ENCODE results near the gene AKAP1. TPM values are rescaled to one million over a fixed set of nuclear protein-coding genes. Genes with fewer than 3 reads are reported as not detected.
A peak's percentile ranks its signal among the peaks of the same experiment; 100 is the strongest.

Gene AKAP1, protein sequence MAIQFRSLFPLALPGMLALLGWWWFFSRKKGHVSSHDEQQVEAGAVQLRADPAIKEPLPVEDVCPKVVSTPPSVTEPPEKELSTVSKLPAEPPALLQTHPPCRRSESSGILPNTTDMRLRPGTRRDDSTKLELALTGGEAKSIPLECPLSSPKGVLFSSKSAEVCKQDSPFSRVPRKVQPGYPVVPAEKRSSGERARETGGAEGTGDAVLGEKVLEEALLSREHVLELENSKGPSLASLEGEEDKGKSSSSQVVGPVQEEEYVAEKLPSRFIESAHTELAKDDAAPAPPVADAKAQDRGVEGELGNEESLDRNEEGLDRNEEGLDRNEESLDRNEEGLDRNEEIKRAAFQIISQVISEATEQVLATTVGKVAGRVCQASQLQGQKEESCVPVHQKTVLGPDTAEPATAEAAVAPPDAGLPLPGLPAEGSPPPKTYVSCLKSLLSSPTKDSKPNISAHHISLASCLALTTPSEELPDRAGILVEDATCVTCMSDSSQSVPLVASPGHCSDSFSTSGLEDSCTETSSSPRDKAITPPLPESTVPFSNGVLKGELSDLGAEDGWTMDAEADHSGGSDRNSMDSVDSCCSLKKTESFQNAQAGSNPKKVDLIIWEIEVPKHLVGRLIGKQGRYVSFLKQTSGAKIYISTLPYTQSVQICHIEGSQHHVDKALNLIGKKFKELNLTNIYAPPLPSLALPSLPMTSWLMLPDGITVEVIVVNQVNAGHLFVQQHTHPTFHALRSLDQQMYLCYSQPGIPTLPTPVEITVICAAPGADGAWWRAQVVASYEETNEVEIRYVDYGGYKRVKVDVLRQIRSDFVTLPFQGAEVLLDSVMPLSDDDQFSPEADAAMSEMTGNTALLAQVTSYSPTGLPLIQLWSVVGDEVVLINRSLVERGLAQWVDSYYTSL
- 49.1 TPM for total RNA-seq
- long read RNA-seq, transcript AKAP1-202 (11 exons, 3,970 nt), result major isoform, 18 of 74 reads
- long read RNA-seq, partial matches to known transcripts, result 44 of 74 reads
- long read RNA-seq, other reads (novel, unspliced or antisense), result 12 of 74 reads

DNA sequence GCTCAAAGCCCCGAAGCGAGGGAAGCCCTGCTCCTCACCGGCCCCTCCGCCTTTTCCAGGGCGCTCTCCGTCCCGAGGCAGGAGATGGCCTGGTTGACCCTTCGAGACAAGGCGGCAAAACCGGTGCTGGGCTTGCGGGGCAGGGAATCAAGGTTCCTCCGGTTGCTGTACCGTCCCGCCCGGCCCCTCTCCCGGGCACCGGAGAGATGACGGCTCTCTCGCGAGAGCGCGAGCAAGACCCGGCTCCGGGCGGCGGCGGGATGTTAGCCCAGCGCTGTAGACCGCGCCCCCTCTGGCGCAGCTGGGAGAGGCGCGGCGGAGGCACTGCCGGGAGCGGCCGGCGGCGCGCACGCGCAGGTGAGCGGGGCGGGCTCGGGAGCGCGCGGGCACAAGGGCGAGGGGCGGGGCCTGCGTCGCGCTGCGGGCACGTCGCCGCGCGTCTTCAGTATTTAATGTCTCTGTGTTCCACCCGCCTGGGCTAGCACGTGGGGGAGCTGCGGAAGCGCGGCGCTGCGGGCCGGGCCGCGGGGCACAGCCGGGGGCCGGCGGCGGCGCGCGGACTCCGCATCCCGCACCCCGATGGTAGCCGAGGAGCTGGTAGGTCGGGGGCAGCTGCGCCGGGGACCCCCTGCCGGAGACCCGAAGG, at the start of gene AKAP1:
Gene AKAP1, plus strand, starts transcription at position 445 of the 646 bp plus-strand sequence. CDS start 20,219 bp downstream, outside the sequence.
- peak; percentile 99 for DNase-seq (ENCODE audit: low spot score)

DNA sequence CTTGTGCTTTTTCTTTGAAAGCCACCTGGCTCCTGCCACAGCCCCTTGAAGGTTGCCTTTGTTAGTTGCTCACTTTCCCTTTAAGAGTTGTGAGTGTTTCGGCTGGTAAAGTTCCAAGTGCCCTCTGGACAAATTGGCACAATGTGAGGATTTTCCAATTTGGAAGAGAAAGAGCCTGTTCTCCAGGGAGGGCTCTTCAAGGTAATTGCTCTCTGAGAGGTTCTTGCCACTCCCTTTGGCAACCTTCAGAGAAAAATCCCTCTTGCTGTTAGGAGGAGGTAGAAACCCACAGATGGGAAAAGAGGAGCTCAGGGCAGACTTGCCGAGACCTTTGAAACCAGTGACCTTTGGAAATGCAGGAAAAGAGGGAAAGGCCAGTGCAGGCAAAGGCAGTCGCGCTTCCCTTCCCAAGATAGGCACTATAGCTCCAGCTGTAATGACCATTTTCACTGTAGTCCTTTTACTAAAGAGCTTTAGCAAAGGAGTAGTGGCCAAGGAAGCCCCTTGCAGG, 49.0 kb upstream of the AKAP1 start:
- no peak for DNase-seq (ENCODE audit: low spot score)

DNA sequence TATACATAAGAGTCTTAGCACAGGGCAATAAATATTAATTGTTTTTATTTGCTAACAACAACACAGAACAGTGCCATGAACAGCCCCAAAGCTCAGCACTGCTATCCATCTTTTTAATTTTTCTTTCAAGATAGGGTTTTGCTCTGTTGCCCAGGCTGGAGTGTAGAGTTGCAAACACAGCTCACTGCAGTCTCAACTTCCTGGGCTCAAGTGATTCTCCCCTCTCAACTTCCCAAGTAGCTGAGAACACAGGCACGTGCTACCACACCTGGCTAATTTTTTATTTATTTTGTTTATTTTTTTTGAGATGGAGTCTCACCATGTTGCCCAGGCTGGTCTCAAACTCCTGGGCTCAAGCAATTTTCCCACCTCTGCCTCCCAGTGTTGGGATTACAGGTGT, 47.6 kb upstream of the AKAP1 start:
- no peak for DNase-seq (ENCODE audit: low spot score)

DNA sequence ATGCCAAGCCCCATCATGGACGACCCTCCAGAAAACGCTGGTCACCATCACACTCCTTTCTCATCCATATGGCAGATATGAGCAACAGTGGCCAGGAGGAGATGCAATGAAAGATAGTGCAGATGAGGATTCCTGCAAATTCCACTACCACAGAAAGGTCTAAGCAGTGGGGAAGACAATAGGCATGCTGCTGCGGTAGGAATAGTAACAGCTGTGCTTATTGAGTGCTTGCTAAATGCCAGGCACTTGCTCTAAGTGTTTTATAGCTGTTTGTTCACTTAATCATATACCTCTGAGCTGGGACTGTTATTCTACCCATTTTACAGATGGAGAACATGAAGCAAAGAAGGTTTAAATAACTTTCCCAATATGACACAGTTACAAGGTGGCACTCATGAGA, 46.6 kb upstream of the AKAP1 start:
- DNase-seq (ENCODE audit: low spot score), result no peak

DNA sequence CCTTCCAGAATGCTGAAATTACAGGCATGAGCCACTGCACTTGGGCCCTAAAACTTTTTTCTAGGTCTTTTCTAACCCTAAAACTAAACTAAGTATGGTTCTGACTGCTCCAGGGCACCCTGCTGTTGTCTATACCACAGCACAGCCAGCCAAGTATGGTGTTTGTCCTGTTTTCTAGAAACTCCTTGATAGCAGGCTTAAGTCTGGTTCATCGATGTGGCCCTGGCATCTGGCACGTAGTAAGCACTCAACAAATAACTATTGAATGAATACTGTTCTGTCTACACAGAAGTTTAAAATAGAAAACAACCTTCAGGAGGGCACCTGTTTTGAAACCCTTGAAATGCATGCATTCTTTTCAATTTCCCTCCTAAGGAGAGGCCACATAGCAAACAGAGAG, 44.5 kb upstream of the AKAP1 start:
- no peak for DNase-seq (ENCODE audit: low spot score)

DNA sequence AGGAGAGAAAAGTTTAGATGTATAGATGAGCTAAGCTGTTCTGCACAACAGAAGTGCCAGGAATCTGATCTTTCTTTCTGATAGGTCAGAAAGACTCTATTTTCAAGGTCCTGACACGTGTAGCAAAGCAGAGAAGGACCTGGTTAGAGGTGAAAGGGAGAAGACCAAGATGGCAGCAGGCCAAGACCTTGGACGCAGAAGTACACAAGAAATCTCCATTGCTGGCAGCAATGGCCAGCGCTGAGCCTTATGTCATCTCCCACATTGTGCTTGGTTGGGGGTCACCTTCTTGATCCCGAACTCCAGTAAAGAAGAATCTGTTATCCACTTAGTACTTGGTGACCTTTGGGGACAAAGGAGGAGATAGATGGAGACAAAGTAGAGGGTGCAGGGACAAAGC, 41.8 kb upstream of the AKAP1 start:
- no peak for DNase-seq (ENCODE audit: low spot score)

DNA sequence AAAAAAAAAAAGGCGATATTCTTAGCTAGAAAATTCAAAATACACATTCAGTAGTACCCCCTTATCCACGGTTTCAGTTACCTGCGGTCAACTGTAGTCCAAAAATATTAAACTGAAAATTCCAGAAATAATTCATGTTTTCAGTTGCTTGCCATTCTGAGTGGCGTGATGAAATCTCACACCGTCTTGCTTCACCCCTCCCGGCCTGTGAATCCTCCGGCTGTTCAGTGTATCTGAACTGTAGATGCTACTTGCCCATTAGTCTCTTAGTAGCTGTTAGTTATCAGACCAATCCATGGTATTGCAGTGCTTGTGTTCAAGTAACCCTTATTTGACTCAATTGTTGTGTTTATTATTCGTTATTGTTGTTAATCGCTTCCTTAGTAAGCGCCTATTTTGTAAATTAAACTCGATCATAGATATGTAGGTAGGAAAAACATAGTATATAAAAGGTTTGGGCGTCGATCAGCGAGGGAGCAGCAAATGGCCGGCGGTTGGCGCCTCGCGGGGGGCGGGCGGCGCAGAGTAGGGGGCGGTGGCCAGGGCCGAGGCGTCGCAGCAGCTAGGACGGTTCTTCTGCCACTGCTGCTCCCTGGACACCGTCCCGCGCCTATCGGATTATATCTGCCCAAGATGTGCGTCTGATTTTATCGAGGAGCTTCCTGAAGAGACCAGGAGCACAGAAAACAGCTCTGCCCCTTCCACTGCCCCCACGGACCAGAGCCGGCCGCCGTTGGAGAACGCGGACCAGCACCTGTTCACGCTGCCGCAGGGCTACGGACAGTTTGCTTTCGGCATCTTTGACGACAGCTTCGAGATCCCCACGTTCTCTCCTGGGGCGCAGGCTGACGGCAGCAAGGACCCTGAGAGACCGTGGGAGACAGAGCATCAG, 39.8 kb upstream of the AKAP1 start:
- DNase-seq (ENCODE audit: low spot score), result no peak

DNA sequence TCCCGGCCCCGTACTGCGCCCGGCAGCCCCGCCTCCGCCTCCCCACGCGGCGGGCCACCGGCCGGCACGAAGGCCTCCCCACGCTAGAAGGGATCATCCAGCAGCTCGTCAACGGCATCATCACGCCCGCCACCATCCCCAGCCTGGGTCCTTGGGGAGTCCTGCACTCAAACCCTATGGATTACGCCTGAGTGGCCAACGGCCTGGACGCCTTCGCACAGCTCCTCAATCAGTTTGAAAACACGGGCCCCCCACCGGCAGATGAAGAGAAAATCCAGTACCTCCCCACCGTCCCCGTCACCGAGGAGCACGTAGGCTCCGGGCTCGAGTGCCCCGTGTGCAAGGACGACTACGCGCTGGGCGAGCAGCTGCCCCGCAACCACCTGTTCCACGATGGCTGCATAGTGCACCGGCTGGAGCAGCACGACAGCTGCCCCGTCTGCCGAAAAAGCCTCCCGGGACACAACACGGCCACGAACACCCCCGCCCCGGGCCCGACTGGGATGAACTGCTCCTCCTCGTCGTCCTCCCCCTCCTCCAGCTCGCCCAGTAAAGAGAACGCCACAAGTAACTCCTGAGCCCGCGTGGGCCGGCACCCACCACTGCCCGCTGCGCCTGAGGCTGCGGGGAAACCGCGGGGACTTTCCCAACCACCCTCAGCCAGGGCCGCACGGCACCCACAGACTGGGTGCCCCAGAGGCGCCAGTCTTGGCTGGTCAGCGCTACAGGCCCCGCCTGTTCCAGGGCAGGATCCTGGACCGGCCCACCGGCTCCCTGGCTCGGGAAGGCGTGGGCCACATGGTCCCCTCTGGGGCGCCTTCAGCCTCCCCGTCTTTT, 39.0 kb upstream of the AKAP1 start:
- no peak for DNase-seq (ENCODE audit: low spot score)

DNA sequence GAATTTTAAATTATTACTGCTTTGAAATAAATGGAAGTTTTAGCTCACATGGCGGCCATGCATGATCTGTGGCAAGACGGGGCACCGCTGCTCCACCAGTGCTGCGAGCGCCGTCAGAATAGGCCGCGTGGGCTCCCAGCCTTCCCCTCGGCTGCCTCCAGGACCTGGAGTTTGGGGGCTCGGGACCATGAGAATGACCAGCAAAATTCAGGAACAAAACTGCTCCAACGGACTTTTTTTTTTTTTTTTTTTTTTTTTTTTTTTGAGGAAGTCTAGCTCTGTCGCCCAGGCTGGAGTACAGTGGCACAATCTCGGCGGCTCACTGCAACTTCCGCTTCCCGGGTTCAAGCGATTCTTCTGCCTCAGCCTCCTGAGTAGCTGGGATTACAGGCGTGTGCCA, 38.3 kb upstream of the AKAP1 start:
- DNase-seq (ENCODE audit: low spot score), result no peak

DNA sequence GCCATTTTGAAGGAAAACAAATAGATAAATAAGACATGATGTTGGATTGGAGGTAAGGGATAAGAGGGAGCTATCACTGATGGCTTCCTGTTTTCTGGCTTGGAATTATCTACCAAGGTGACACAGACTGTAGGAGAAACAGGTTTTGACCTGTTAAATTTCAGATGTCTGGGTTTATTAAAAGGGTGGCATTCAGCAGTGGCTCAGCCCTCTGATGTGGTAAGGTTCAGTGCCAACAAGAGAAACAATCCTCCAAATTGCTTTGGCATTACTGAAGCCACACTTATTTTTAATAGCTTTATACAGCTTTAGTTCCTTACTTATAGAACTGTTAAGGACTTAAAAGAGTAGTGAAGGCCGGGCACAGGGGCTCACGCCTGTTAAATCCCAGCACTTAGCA, 37.0 kb upstream of the AKAP1 start:
- no peak for DNase-seq (ENCODE audit: low spot score)

DNA sequence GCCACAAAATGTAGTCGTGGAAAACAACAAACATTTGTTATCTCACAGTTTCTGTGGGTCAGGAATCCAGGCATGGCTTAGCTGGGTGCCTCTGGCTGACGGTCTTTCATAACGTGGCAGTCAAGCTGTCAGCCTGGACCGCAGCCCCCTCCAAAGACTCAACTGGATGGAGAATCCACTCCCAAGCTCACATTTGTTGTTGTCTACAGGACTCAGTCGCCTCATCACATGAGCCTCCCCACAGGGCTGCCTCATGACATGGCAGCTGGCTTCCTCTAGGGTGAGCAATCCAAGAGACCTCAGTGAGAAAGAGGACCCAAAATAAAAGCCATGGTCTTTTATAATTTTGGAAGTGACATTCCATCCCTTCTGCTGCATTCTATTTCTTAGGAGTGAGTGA, 34.7 kb upstream of the AKAP1 start:
- DNase-seq (ENCODE audit: low spot score), result no peak

DNA sequence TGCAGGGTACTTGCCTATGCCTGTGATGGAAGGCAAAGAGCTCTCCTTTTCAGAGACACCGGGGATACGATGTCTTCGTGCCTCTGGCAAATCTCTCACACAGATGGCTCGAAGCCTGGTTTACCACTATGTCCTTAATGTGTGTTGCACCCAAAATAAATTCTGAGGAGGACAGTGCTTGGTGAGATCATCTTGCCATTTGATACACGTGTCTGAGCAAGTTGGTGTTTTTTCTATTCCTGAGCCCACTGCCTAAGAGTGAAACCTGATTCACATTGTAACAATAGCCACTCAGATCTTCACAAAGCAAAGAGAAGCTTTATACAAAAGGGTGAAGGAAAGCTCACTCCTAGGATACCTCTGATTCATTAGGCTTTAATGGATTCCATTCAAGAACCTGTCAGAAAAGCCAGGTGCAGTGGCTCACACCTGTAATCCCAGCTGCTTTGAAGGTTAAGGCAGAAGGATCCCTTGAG, 33.1 kb upstream of the AKAP1 start:
- no peak for DNase-seq (ENCODE audit: low spot score)

DNA sequence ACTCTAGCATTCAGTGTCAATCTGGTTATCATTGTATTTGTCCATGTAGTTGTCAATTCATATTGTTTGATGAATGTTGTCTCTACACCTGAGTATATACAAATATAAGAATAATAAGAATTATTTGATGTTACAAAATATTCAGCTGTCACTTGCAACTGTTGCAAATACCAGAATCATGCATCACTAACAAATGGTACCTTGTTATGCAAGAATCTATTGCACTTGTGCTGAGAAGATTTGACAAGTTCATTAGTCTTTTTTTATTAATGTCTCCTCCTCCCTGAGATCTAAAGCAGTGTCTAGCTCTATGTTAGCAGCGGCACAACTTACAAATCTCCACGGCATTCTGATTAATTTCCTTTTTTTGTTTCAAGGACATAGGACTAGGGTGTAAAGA, 22.2 kb upstream of the AKAP1 start:
- no peak for DNase-seq (ENCODE audit: low spot score)

DNA sequence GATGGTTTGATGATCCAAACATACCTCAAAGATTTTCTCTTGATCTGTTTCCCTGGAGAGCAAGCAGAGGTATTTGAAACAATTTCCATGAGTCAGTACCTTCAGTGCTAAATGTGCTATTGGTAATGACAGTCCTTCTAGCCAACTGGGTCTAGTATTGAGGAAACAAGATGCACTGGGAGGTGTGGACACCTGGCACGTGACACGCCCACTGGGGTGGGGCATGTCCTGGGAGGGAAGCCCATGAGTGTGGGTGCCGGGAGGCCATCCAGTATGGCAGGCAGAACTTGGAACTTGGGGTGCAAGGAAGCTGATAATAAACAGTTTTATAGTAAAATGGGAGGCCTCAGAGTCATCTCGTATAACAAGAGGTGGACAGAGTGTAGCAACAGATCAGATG, 17.9 kb upstream of the AKAP1 start:
- no peak for DNase-seq (ENCODE audit: low spot score)

DNA sequence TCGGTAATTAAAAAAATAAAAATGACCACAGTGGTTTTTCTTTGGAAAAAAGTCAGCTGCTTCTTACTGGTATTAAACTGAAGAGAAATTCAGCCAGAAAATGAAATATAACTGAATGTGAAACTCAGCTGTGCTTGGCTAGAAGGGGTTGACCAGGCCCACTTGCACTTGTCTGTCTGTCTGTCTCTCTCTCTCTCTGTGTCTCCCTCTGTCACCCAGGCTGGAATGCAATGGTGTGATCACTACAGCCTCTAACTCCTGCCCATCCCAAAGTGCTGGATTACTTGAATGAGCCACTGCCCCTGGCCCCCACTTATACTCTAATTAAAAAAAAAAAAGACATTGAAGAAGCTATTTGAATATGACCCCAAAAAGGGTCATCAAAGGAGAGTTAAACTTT, 17.3 kb upstream of the AKAP1 start:
- no peak for DNase-seq (ENCODE audit: low spot score)

DNA sequence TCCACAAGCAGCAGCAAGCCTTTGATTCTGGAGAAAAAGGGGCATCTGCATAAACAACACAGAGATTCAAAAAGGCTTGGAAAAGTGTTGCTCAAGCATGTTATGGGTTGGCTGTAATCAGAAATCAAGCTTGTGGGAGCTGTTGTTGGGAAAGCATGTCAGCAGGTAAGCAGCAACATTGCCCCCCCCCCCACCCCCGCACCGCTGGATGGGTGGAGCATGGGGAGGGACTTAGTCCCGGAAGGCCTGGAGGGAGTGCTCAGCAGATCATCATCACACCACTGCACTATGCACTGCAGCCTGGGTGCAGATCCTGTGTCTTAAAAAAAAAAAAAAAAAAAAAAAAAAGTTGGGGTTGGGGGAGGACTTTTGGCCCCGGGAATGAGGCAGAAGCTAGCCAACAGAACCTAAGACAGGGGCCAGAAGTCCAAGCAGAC, 16.8 kb upstream of the AKAP1 start:
- no peak for DNase-seq (ENCODE audit: low spot score)

DNA sequence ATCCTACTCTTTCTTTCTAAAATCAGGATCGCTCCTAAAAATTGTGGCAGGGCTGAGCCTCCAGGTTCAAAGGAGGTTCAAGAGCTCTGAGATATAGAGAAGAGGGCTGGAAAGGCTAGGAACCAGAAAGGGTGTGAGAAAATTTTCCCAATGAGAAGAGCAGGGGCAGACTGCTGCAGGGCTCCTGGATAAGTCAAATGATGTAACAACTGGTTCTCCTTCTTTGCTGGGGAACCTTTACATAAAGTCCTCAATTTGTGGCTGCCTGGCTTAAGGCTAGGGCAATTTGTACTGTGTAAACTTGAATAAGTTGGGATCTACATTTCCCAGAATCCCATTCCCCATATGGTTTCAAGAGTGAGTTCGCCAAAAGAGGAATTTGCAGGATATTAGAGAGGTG, 16.3 kb upstream of the AKAP1 start:
- DNase-seq (ENCODE audit: low spot score), result no peak

DNA sequence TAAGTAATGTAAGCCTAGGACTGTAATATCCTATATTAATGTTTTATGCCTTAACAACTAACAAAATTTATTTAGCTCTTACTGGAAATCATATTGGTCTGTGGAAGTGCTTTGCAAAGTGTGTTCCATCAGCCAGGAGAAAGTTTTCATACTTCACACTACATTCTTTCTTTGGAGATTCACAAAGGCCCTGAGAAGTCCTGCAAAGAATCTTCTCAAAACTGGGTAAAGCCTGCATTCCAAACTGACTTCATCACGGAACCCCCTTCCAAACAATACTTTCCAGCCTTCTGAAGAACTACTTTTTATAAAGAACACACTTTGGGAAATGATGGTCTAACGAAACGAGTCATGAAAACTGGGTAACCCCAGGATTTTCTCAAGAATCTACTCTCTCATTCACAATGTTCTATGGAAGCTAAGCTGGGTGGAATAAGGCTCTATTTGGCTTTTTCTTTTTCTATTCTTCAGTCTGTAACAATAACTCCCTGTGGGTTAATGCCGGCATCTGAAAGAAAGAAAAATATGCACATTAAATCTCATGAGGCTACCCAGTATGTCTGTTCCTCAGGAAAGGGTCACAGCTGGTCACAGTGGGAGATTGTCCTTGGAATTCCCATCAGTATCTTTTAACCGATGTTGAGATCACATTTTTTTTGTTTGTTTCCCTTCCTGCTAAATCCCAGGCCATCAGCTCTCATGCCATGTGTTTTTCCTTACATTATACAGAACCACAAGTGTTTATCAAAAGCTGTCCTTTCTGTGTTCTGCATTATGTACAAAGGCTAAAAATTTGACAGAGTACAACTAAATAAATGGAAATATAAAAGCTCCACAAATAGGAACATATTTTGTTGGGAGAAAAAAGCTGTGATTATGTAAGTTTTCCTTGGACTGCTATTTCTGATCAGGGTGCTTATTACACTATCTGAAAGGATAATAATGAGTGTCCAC, 12.8 kb upstream of the AKAP1 start:
- DNase-seq (ENCODE audit: low spot score), result no peak
